DND-41 (cell line): Measurements from ENCODE around the gene AACS.

ENCODE experiments used
- ATAC-seq: fragments of 200-7000 bp; cut with Tn5 transposase; 3 replicates; pipeline ENCODE4 v1.9.1; 2021; ENCODE audit warnings: low read depth; ENCODE audit not compliant: insufficient read depth
- DNase-seq: peaks from one replicate; pipeline ENCODE4 v3.0.0-alpha.2; 2020
- H2AFZ ChIP-seq: 2 replicates; pipeline ENCODE4 v1.6.0; 2012; ENCODE audit warnings: low read depth, low read length
- H3K27ac ChIP-seq: 2 replicates; pipeline ENCODE4 v1.5.1; 2012; ENCODE audit warnings: low read length, inconsistent platforms
- H3K27me3 ChIP-seq: fragments of 200-600 bp; sonication (generic); 2 replicates; pipeline ENCODE4 v1.6.0; 2012; ENCODE audit warnings: low read length, mild to moderate bottlenecking, inconsistent platforms; ENCODE audit not compliant: insufficient read depth, poor library complexity
- H3K36me3 ChIP-seq: 2 replicates; pipeline ENCODE4 v1.5.1; 2012; ENCODE audit warnings: low read length, inconsistent platforms; ENCODE audit not compliant: insufficient read depth
- H3K4me1 ChIP-seq: 2 replicates; pipeline ENCODE4 v1.5.1; 2012; ENCODE audit warnings: mild to moderate bottlenecking, low read length; ENCODE audit not compliant: insufficient read depth
- H3K4me2 ChIP-seq: 2 replicates; pipeline ENCODE4 v1.6.0; 2012; ENCODE audit warnings: mild to moderate bottlenecking, moderate library complexity, low read length, inconsistent platforms; ENCODE audit not compliant: insufficient read depth
- H3K4me3 ChIP-seq, 2 experiments: fragments of 200-600 bp in 1 of 2; shearing (Covaris generic) in 1 of 2; 2 replicates each; pipeline ENCODE4 v1.5.1; 2012 to 2016; ENCODE audit warnings: inconsistent platforms in 2 of 2, low read length in 2 of 2, mild to moderate bottlenecking in 2 of 2, low read depth in 1 of 2, moderate library complexity in 1 of 2
- H3K79me2 ChIP-seq: 2 replicates; pipeline ENCODE4 v1.6.0; 2012; ENCODE audit warnings: low read length, inconsistent platforms; ENCODE audit not compliant: insufficient read depth
- H3K9ac ChIP-seq: 2 replicates; pipeline ENCODE4 v1.6.0; 2012; ENCODE audit warnings: low read depth, mild to moderate bottlenecking, inconsistent platforms, low read length, moderate library complexity
- H3K9me3 ChIP-seq: 2 replicates; pipeline ENCODE4 v1.5.1; 2012; ENCODE audit warnings: low read length, moderate library complexity, mild to moderate bottlenecking, inconsistent platforms; ENCODE audit not compliant: insufficient read depth, severe bottlenecking
- H4K20me1 ChIP-seq: 2 replicates; pipeline ENCODE4 v1.6.0; 2012; ENCODE audit warnings: low read length; ENCODE audit not compliant: insufficient read depth
- CTCF ChIP-seq: IDR thresholded peaks from 2 replicates; pipeline ENCODE4 v1.5.1; 2012; ENCODE audit warnings: borderline replicate concordance, low read length, moderate library complexity, mild to moderate bottlenecking; ENCODE audit not compliant: poor library complexity, severe bottlenecking; ENCODE audit errors: extremely low read depth
- EZH2 ChIP-seq: IDR thresholded peaks from 3 replicates; pipeline ENCODE4 v1.6.1; 2012; ENCODE audit warnings: borderline replicate concordance, low read depth, mild to moderate bottlenecking, moderate library complexity, low read length, inconsistent platforms; ENCODE audit not compliant: severe bottlenecking

Gene AACS

GRCh38 chr12:125124320-125124966 lies 59.2 kb downstream of the AACS start:
- DNase-seq (no peak), ATAC-seq (no peak)
- H2AFZ ChIP-seq: no peak overlapping the region
- no peaks in the 10 kb centered on the region for H3K79me2 ChIP-seq
- H3K36me3 ChIP-seq: peaks cover 9% of the 10 kb centered on the region
- no peak overlapping the region for H3K27ac ChIP-seq
- no peak overlapping the region for H3K4me3 ChIP-seq
- no peaks in the 10 kb centered on the region for H3K9me3 ChIP-seq
- H3K4me2 ChIP-seq: no peak overlapping the region
- no peaks in the 10 kb centered on the region for H4K20me1 ChIP-seq
- no peaks in the 10 kb centered on the region for H3K4me1 ChIP-seq
- no peak overlapping the region for H3K9ac ChIP-seq
- H3K27me3 ChIP-seq: no peaks in the 10 kb centered on the region
- TF ChIP-seq EZH2 (no peak), CTCF (no peak)

GRCh38 chr12:125125271-125125670 lies 60.0 kb downstream of the AACS start:
- no peaks in the 10 kb centered on the region for H3K27me3 ChIP-seq
- TF ChIP-seq EZH2 (no peak), CTCF (no peak)
- no peaks in the 10 kb centered on the region for H4K20me1 ChIP-seq
- ATAC-seq (no peak), DNase-seq (no peak)
- H3K4me1 ChIP-seq: no peaks in the 10 kb centered on the region
- H3K36me3 ChIP-seq: peaks cover 9% of the 10 kb centered on the region
- H3K79me2 ChIP-seq: no peaks in the 10 kb centered on the region
- no peak overlapping the region for H3K4me2 ChIP-seq
- H3K27ac ChIP-seq: no peak overlapping the region
- H3K4me3 ChIP-seq: no peak overlapping the region
- no peak overlapping the region for H2AFZ ChIP-seq
- no peaks in the 10 kb centered on the region for H3K9me3 ChIP-seq
- no peak overlapping the region for H3K9ac ChIP-seq

- TF ChIP-seq CTCF (no peak), EZH2 (no peak)
- Histone ChIP-seq H3K4me2 (no peak overlapping the region), H3K79me2 (no peaks in the 10 kb centered on the region), H3K4me3 (no peak overlapping the region), H3K4me1 (no peaks in the 10 kb centered on the region), H3K27me3 (no peaks in the 10 kb centered on the region), H4K20me1 (no peaks in the 10 kb centered on the region), H2AFZ (no peak overlapping the region), H3K36me3 (peaks cover 9% of the 10 kb centered on the region), H3K9ac (no peak overlapping the region), H3K9me3 (no peaks in the 10 kb centered on the region), H3K27ac (no peak overlapping the region)
- DNase-seq (no peak), ATAC-seq (no peak)
Observed at GRCh38 chr12:125128439-125129178, 63.4 kb downstream of the AACS start.
